ENCODE results near the gene LSS. TPM values are rescaled to one million over a fixed set of nuclear protein-coding genes. Genes with fewer than 3 reads are reported as not detected.
"Not testable (repeated sequence)": the region's sequence is repeated elsewhere in the genome, so short reads cannot be mapped to it uniquely, and the experiment has no call there.

LSS gene
- polyA plus RNA-seq, 1 donor (not counting 4 experiments of a cell fraction or from before 2014, with no cell fraction given): 105 TPM

DNA sequence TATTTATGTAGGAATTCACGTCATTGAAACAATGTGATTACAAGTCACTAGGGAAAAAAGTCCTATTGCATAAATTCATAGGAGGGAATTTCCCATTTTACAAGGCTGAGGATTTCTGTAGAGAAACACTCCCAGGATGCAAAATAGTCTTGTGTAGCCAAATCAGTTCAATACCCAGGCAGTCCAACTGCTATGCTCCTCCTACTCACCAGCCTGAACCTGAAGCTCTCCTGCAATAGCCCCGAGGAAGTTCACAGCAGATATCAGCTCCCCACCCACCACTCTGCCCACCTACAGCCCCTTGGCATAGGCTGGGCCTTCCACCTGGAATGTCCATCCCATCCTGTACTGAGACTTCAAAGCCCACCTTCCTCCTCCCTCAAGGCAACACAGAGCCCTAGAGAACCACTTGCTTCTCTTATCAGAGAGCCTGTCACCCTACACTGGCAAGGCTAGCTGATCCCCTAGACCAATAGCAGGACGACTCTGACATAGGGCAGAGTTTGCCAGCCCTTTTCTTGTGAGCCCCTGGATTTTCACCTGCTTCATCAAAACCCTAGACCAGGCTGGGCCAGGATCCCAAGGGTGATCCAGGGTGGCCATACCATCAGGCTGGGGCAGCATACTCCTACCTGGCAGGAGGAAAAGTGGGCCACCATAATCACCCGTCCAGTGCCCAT is 1.5 kb downstream of the LSS start:
- peak overlapping the region; percentile 92 for H3K4me2 ChIP-seq (ENCODE audit: control insufficient read depth, extremely low read depth, insufficient read depth, low read depth, low read length)
- peak overlapping the region; percentile 92 for H3K27ac ChIP-seq (ENCODE audit: control insufficient read depth, insufficient read depth, low read length)
- no peak overlapping the region for H2AFZ ChIP-seq (ENCODE audit: control insufficient read depth, low read length)
- H4K20me1 ChIP-seq (ENCODE audit: control insufficient read depth, extremely low read depth, insufficient read depth, low read length): peaks cover 28% of the 10 kb centered on the region
- H3K9ac ChIP-seq (ENCODE audit: control insufficient read depth, extremely low read depth, insufficient read depth, low read length): peak overlapping the region; percentile 90
- peaks cover 13 to 23% of the 10 kb centered on the region in 2 experiments for H3K36me3 ChIP-seq (ENCODE audit: control insufficient read depth in 2 of 2, extremely low read depth in 1 of 2, insufficient read depth in 2 of 2, low read length in 2 of 2)
- dilution Hi-C loops (cut with MboI; ENCODE audit: extremely low pct_ligation_motif_present, low sequenced_read_pairs): no loop called here
- H3K79me2 ChIP-seq (ENCODE audit: control insufficient read depth, insufficient read depth, low read length): peaks cover 73% of the 10 kb centered on the region
- peaks cover 4% of the 10 kb centered on the region for H3K9me1 ChIP-seq (ENCODE audit: control insufficient read depth, extremely low read depth, insufficient read depth, low read length)
- H3K27me3 ChIP-seq (ENCODE audit: control insufficient read depth, extremely low read depth, insufficient read depth, low read length): no peaks in the 10 kb centered on the region
- H3K4me1 ChIP-seq (ENCODE audit: control insufficient read depth, extremely low read depth, insufficient read depth, low read length): peaks cover 23% of the 10 kb centered on the region
- TF ChIP-seq, protein P1, sequence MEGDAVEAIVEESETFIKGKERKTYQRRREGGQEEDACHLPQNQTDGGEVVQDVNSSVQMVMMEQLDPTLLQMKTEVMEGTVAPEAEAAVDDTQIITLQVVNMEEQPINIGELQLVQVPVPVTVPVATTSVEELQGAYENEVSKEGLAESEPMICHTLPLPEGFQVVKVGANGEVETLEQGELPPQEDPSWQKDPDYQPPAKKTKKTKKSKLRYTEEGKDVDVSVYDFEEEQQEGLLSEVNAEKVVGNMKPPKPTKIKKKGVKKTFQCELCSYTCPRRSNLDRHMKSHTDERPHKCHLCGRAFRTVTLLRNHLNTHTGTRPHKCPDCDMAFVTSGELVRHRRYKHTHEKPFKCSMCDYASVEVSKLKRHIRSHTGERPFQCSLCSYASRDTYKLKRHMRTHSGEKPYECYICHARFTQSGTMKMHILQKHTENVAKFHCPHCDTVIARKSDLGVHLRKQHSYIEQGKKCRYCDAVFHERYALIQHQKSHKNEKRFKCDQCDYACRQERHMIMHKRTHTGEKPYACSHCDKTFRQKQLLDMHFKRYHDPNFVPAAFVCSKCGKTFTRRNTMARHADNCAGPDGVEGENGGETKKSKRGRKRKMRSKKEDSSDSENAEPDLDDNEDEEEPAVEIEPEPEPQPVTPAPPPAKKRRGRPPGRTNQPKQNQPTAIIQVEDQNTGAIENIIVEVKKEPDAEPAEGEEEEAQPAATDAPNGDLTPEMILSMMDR (optimal IDR thresholded peaks at IDR 0.05 in 1 of 3, IDR thresholded peaks at IDR 0.05 in 1 of 3, conservative IDR thresholded peaks at IDR 0.05 in 1 of 3; ENCODE audit: extremely low read depth in 1 of 3, insufficient read depth in 2 of 3, low read length in 3 of 3): no peak
- no peak for TF ChIP-seq EZH2 (IDR thresholded peaks at IDR 0.05; ENCODE audit: low read length)
- peak overlapping the region; percentile 86 to 99 (median 88) for H3K4me3 ChIP-seq (ENCODE audit: control insufficient read depth in 2 of 3, extremely low read depth in 1 of 3, insufficient read depth in 2 of 3, low read depth in 1 of 3, low read length in 3 of 3)
- DNase-seq (ENCODE audit: low read depth, low spot score) (no peak), FAIRE-seq (peak; percentile 32)
- H3K9me3 ChIP-seq (ENCODE audit: control insufficient read depth, low read depth, low read length): no peaks in the 10 kb centered on the region

DNA sequence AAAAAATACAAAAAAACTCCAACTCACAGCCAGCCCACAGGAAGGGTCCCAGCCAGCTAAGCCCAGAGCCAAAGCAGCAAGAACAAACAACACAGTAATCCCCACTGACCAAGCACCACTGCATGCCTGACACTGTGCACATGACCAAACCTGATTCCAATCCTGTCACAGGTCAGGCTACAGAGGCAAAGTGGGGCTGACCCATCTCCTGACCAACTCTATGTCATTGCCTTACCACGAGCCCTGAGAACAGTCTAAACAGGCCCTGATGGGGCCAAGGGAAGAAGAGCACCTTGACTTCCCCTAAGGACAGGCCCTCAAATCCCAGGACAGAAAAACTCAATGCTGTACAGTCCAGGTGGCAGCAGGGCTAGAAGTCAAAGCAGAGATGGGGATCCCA is 2.4 kb downstream of the LSS start:
- DNase-seq (ENCODE audit: low read depth, low spot score) (no peak), FAIRE-seq (no peak)
- dilution Hi-C loops (cut with MboI; ENCODE audit: extremely low pct_ligation_motif_present, low sequenced_read_pairs): no loop called here
- H2AFZ ChIP-seq (ENCODE audit: control insufficient read depth, low read length): no peak overlapping the region
- no peaks in the 10 kb centered on the region for H3K9me3 ChIP-seq (ENCODE audit: control insufficient read depth, low read depth, low read length)
- peak overlapping the region; percentile 86 to 99 (median 88) for H3K4me3 ChIP-seq (ENCODE audit: control insufficient read depth in 2 of 3, extremely low read depth in 1 of 3, insufficient read depth in 2 of 3, low read depth in 1 of 3, low read length in 3 of 3)
- peaks cover 4% of the 10 kb centered on the region for H3K9me1 ChIP-seq (ENCODE audit: control insufficient read depth, extremely low read depth, insufficient read depth, low read length)
- no peak for TF ChIP-seq EZH2 (IDR thresholded peaks at IDR 0.05; ENCODE audit: low read length)
- TF ChIP-seq, protein P1 (optimal IDR thresholded peaks at IDR 0.05 in 1 of 3, IDR thresholded peaks at IDR 0.05 in 1 of 3, conservative IDR thresholded peaks at IDR 0.05 in 1 of 3; ENCODE audit: extremely low read depth in 1 of 3, insufficient read depth in 2 of 3, low read length in 3 of 3): no peak
- H4K20me1 ChIP-seq (ENCODE audit: control insufficient read depth, extremely low read depth, insufficient read depth, low read length): peaks cover 34% of the 10 kb centered on the region
- peaks cover 83% of the 10 kb centered on the region for H3K79me2 ChIP-seq (ENCODE audit: control insufficient read depth, insufficient read depth, low read length)
- H3K4me2 ChIP-seq (ENCODE audit: control insufficient read depth, extremely low read depth, insufficient read depth, low read depth, low read length): peak overlapping the region; percentile 92
- peak overlapping the region; percentile 90 for H3K9ac ChIP-seq (ENCODE audit: control insufficient read depth, extremely low read depth, insufficient read depth, low read length)
- peaks cover 23% of the 10 kb centered on the region for H3K4me1 ChIP-seq (ENCODE audit: control insufficient read depth, extremely low read depth, insufficient read depth, low read length)
- H3K27me3 ChIP-seq (ENCODE audit: control insufficient read depth, extremely low read depth, insufficient read depth, low read length): no peaks in the 10 kb centered on the region
- peak overlapping the region; percentile 92 for H3K27ac ChIP-seq (ENCODE audit: control insufficient read depth, insufficient read depth, low read length)
- peaks cover 18 to 32% of the 10 kb centered on the region in 2 experiments for H3K36me3 ChIP-seq (ENCODE audit: control insufficient read depth in 2 of 2, extremely low read depth in 1 of 2, insufficient read depth in 2 of 2, low read length in 2 of 2)

DNA sequence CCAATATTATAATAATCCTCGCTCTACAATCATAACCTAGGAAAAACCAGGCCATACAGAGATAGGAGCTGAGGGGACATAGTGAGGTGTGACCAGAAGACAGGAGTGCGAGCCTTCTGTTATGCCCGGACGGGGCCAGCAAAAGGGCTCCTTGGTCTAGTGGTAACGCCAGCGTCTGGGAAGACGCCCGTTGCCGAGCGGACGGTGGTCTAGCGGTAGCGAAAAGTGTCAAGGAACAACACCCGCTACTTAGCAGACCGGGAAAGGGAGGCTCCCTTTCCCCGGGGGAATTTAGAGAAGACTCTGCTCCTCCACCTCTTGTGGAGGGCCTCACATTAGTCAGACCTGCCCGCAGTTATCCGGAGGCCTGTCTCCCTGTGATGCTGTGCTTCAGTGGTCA is 4.9 kb downstream of the LSS start:
- H3K9me1 ChIP-seq (ENCODE audit: control insufficient read depth, extremely low read depth, insufficient read depth, low read length); DNase-seq (ENCODE audit: low read depth, low spot score); H3K4me2 ChIP-seq (ENCODE audit: control insufficient read depth, extremely low read depth, insufficient read depth, low read depth, low read length); H2AFZ ChIP-seq (ENCODE audit: control insufficient read depth, low read length); H3K9me3 ChIP-seq (ENCODE audit: control insufficient read depth, low read depth, low read length); H3K4me3 ChIP-seq (ENCODE audit: control insufficient read depth in 2 of 3, extremely low read depth in 1 of 3, insufficient read depth in 2 of 3, low read depth in 1 of 3, low read length in 3 of 3); H3K27me3 ChIP-seq (ENCODE audit: control insufficient read depth, extremely low read depth, insufficient read depth, low read length); dilution Hi-C loops (cut with MboI; ENCODE audit: extremely low pct_ligation_motif_present, low sequenced_read_pairs); FAIRE-seq; H3K9ac ChIP-seq (ENCODE audit: control insufficient read depth, extremely low read depth, insufficient read depth, low read length); H3K27ac ChIP-seq (ENCODE audit: control insufficient read depth, insufficient read depth, low read length): not testable (repeated sequence)
- H3K4me1 ChIP-seq (ENCODE audit: control insufficient read depth, extremely low read depth, insufficient read depth, low read length): peaks cover 12% of the 10 kb centered on the region
- peaks cover 34 to 47% of the 10 kb centered on the region in 2 experiments for H3K36me3 ChIP-seq (ENCODE audit: control insufficient read depth in 2 of 2, extremely low read depth in 1 of 2, insufficient read depth in 2 of 2, low read length in 2 of 2)
- H3K79me2 ChIP-seq (ENCODE audit: control insufficient read depth, insufficient read depth, low read length): peaks cover 95% of the 10 kb centered on the region
- H4K20me1 ChIP-seq (ENCODE audit: control insufficient read depth, extremely low read depth, insufficient read depth, low read length): peaks cover 37% of the 10 kb centered on the region
